Esophagus muscularis mucosa (tissue), 4 donors: ENCODE data around the gene KIF22. TPM values are rescaled to one million over a fixed set of nuclear protein-coding genes. Genes with fewer than 3 reads are reported as not detected.

Source experiments
- DNase-seq: peaks from one replicate; pipeline ENCODE4 v3.0.0-alpha.2; 2017; ENCODE audit errors: extremely low spot score
- H3K27ac ChIP-seq, 4 donors: fragments of 200-600 bp; sonication (generic); replicated peaks in 1 of 4; 1 replicate in 3 of 4; 2 replicates in 1 of 4; pipeline ENCODE4 v1.5.1; 2016 to 2019; ENCODE audit warnings: mild to moderate bottlenecking in 1 of 4
- H3K27me3 ChIP-seq, 4 donors: fragments of 200-600 bp; sonication (generic); one replicate each; pipeline versions ENCODE4 v1.5.1 to v1.6.0; 2016 to 2019
- H3K36me3 ChIP-seq, 4 donors: fragments of 200-600 bp; sonication (generic); one replicate each; pipeline ENCODE4 v1.5.1; 2016 to 2019
- H3K4me1 ChIP-seq, 4 donors: fragments of 200-600 bp; sonication (generic); one replicate each; pipeline ENCODE4 v1.5.1; 2016 to 2019
- H3K4me3 ChIP-seq, 4 donors: fragments of 200-600 bp; sonication (generic); 1 replicate in 2 of 4; 2 replicates in 2 of 4; pipeline ENCODE4 v1.5.1; 2016 to 2019; ENCODE audit warnings: mild to moderate bottlenecking in 4 of 4, moderate library complexity in 1 of 4
- H3K9me3 ChIP-seq, 4 donors: fragments of 200-600 bp; sonication (generic); 1 replicate in 3 of 4; 2 replicates in 1 of 4; pipeline ENCODE4 v1.5.1; 2016 to 2019
- EP300 ChIP-seq: sonication (generic); formaldehyde crosslinking; IDR thresholded peaks from one replicate; pipeline ENCODE4 v1.6.1; 2017; ENCODE audit warnings: antibody characterized with exemption
- POLR2A ChIP-seq: fragments of 450-650 bp; IDR thresholded peaks from one replicate; pipeline ENCODE4 v1.6.1; 2017; ENCODE audit warnings: antibody characterized with exemption, moderate library complexity, mild to moderate bottlenecking, low read depth
- POLR2AphosphoS5 ChIP-seq, 2 donors: sonication (generic); formaldehyde crosslinking; IDR thresholded peaks; one replicate each; pipeline ENCODE4 v1.6.1; 2017; ENCODE audit warnings: antibody characterized with exemption in 2 of 2
- WGBS: methylation state at CpG from one replicate; pipeline ENCODE4 v1.1.5; 2018; 5-methylcytosine and 5-hydroxymethylcytosine counted together
- intact Hi-C: fragments of 100-400 bp; cut with DNase I; formaldehyde crosslinking; loops from one replicate; pipeline ENCODE4 v1.15.1; 2023
- total RNA-seq, 4 donors: library from RNA; depleted of rRNA; stranded (reverse); fragments of >200 nt; gene quantifications; one replicate each; pipeline versions ENCODE4 v1.1.0 to v1.2.1, GENCODE V29; 2016
- TF ChIP-seq, protein P1 (sequence below), 3 experiments: fragments of 200-600 bp in 2 of 3; fragments of 450-650 bp in 1 of 3; sonication (generic) in 2 of 3; IDR thresholded peaks; one replicate each; pipeline ENCODE4 v1.5.1; 2017 to 2019; ENCODE audit warnings: antibody characterized with exemption in 3 of 3, mild to moderate bottlenecking in 2 of 3, moderate library complexity in 1 of 3

KIF22 gene
- total RNA-seq = 10 to 100 TPM; 10.8 to 12.3 (median 11.8) TPM

DNA sequence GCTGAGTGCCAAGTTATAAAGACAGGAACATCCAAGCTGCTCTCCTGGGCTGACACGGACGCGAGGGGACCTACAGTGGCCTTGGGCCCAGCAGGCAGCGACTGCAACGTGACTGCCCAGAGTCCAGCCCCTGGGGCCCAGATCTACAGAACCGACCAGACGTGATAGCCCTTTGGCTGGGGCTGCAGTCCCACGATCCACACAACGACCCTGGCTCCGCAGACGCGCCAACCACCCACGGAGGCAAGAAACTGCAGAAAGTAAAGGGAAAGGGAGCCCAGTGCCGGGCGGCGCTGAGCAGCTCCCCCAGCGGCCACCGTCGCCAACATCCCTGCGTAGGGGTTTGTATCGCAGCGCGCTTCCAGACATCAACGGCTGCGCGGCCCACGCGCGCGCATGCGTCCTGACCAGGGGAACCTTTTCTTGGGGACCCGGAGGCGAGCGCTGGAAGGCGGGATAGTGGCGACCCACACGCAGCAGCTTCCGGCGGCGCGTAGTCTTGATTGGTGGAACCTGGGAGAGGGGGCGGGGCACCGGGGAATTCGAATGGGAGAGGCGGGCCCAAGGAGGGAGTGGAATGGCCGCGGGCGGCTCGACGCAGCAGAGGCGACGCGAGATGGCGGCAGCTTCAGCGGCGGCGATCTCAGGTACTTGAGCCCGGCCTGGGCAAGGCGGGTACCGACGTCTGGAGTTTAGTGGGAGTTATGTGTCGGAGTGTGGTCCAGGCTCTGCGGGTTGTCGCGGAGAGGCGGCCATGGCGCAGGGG is at the start of gene KIF22:
TSS of gene KIF22 (plus strand) at position 569 of the 766 bp plus-strand sequence. CDS start at position 578, 9 bp downstream.
- intact Hi-C loops = loop anchor here (10.0 kb wide), 1 partner anchor 204 kb away; the partner anchor contains the start of genes HIRIP3 and INO80E
- H3K27ac ChIP-seq = peak within 1 kb of the TSS; percentile 81 to 91 (median 88)

DNA sequence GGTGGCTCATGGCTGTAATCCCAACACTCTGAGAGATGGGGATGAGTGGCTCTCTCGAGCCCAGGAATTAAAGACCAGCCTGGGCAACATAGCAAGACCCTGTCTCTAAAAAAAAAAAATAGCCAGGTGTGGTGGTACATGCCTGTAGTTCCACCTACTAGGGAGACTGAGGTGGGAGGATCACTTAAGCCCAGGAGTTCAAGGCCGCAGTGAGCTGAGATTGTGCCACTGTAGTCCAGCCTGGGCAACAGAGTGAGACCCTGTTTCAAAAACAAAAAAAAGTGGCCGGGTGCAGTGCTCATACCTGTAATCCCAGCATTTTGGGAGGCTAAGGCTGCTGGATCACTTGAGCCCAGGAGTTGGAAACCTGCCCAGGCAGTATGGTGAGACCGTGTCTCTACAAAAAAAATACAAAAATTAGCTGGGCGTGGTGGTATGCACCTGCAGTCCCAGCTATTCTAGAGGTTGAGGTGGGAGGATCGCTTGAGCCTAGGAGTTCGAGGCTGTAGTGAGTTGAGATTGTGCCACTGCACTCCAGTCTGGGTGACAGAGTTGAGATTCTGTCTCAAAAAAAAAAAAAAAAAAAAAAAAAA is 47.8 kb upstream of the KIF22 start:
- Histone ChIP-seq H3K4me1 (no peaks in the 10 kb centered on the region), H3K27me3 (no peaks in the 10 kb centered on the region), H3K9me3 (no peaks in the 10 kb centered on the region), H3K36me3 (no peaks in the 10 kb centered on the region), H3K4me3 (no peak overlapping the region), H3K27ac (no peak overlapping the region)
- DNase-seq = no peak
- 87% methylated on average over 7 of the region's 7 CpGs for WGBS
- intact Hi-C loops = no loop called here
- TF ChIP-seq POLR2AphosphoS5 (IDR thresholded peaks at IDR 0.05) = no peak
- TF ChIP-seq EP300 = no peak
- TF ChIP-seq, protein P1, sequence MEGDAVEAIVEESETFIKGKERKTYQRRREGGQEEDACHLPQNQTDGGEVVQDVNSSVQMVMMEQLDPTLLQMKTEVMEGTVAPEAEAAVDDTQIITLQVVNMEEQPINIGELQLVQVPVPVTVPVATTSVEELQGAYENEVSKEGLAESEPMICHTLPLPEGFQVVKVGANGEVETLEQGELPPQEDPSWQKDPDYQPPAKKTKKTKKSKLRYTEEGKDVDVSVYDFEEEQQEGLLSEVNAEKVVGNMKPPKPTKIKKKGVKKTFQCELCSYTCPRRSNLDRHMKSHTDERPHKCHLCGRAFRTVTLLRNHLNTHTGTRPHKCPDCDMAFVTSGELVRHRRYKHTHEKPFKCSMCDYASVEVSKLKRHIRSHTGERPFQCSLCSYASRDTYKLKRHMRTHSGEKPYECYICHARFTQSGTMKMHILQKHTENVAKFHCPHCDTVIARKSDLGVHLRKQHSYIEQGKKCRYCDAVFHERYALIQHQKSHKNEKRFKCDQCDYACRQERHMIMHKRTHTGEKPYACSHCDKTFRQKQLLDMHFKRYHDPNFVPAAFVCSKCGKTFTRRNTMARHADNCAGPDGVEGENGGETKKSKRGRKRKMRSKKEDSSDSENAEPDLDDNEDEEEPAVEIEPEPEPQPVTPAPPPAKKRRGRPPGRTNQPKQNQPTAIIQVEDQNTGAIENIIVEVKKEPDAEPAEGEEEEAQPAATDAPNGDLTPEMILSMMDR (IDR thresholded peaks at IDR 0.05) = no peak
- no peak for TF ChIP-seq POLR2A

More for the DNA sequence above, at the start of gene KIF22:
- H3K4me3 ChIP-seq = peak within 1 kb of the TSS; percentile 76 to 93 (median 91)
- WGBS = under 1% methylated on average over 37 of the region's 67 CpGs
- no peaks in the 10 kb centered on the region for H3K36me3 ChIP-seq
- H3K9me3 ChIP-seq = no peaks in the 10 kb centered on the region
- peak; percentile 100 for DNase-seq
- TF ChIP-seq POLR2A (peak; percentile 43), EP300 (no peak), POLR2AphosphoS5 (IDR thresholded peaks at IDR 0.05) (peak; percentile 88 to 98)
- TF ChIP-seq, protein P1 (IDR thresholded peaks at IDR 0.05) = peak; percentile 60 to 84 (median 83)
- no peaks in the 10 kb centered on the region for H3K27me3 ChIP-seq
- peaks cover 17 to 31% (median 22%) of the 10 kb centered on the region in 4 donors for H3K4me1 ChIP-seq

DNA sequence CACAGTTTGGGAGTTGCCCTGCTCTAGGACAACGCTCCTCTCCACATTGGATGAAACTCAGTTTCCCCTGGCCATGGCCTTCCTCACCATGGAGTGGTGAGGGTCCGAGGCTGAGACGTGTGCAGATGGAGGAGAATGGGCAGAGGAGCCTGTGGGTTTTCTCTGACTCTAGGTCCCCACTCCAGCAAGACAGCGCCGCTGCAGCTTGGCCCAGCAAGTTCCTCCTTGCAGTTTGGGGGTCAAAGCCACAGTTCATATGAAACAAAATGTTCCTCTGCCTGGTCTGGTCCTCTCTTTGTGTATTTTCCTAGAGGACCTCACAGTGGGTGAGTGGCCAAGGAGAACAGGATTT is 47.1 kb upstream of the KIF22 start:
- Histone ChIP-seq H3K27me3 (no peaks in the 10 kb centered on the region), H3K4me3 (no peak overlapping the region), H3K27ac (no peak overlapping the region), H3K9me3 (no peaks in the 10 kb centered on the region), H3K4me1 (no peaks in the 10 kb centered on the region), H3K36me3 (no peaks in the 10 kb centered on the region)
- WGBS = 81% methylated on average over 4 of the region's 5 CpGs
- DNase-seq = no peak
- intact Hi-C loops = no loop called here
- no peak for TF ChIP-seq EP300
- TF ChIP-seq POLR2AphosphoS5 (IDR thresholded peaks at IDR 0.05) = no peak
- no peak for TF ChIP-seq POLR2A
- TF ChIP-seq, protein P1 (IDR thresholded peaks at IDR 0.05) = no peak

DNA sequence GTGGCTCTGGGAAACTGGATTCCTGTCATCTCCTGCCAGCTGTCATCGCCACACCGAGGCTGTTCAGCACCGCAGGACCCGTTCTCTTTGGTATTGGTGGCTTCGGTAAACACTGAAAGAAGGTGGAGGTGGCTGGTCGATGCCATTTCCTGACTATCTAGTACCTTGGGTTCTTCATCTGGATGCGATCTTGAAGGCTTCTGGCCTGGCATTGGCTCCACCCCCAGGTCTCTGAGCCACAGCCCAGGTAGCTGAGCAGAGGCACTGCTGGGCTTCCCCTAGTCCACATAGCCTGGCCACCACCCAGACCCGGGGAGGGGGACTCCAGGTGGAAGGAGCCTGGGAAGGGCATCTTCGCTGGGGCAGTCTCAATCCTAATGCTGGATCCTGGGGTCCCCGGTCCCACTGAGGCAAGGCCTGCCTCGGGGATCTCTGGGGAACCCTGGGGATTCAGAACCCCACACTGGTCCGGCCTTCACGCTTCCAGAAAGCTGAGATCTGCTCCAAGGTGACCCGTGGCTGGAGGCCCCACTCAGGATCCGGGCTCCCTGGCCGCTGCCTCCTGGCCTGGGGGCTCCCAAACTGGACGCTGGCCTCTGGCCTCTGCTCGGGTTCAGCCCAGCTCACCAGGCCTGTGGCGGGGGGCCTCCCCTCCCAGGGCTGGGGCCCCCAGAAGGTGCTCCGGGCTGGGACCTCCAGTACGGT is 46.6 kb upstream of the KIF22 start:
- TF ChIP-seq, protein P1 (IDR thresholded peaks at IDR 0.05) = no peak
- TF ChIP-seq EP300 = no peak
- DNase-seq = no peak
- H3K36me3 ChIP-seq = no peaks in the 10 kb centered on the region
- H3K27ac ChIP-seq = no peak overlapping the region
- intact Hi-C loops = no loop called here
- H3K4me1 ChIP-seq = no peaks in the 10 kb centered on the region
- H3K4me3 ChIP-seq = peak overlapping the region in 1 of 4 donors; percentile 42
- no peaks in the 10 kb centered on the region for H3K27me3 ChIP-seq
- WGBS = 85% methylated on average over 7 of the region's 21 CpGs
- H3K9me3 ChIP-seq = no peaks in the 10 kb centered on the region
